Measurements from ENCODE around the gene RFX8.
"Not testable (repeated sequence)": the region's sequence is repeated elsewhere in the genome, so short reads cannot be mapped to it uniquely, and the experiment has no call there.

Gene RFX8

GRCh38 chr2:101439716-101440115 lies 35.2 kb downstream of the RFX8 start:
- Histone ChIP-seq H3K27me3 (replicated peaks) (no peaks in the 10 kb centered on the region), H3K36me3 (replicated peaks) (no peaks in the 10 kb centered on the region), H3K27ac (peak overlapping the region; percentile 81), H3K4me3 (ENCODE audit: low read depth, low read length) (no peak overlapping the region)
- in situ Hi-C loops (cut with HindIII; ENCODE audit: low pct_ligation_motif_present, low sequenced_read_pairs) = loop anchor here (25.0 kb wide), 1 partner anchor 398 kb away; no protein-coding TSS in a partner anchor
- no peak for DNase-seq
- no peak for TF ChIP-seq CTCF (IDR thresholded peaks at IDR 0.05; ENCODE audit: low read depth, low read length, missing control alignments)

GRCh38 chr2:101438555-101438954 lies 36.4 kb downstream of the RFX8 start:
- H3K27me3 ChIP-seq (replicated peaks); H3K27ac ChIP-seq; DNase-seq; H3K36me3 ChIP-seq (replicated peaks); H3K4me3 ChIP-seq (ENCODE audit: low read depth, low read length): not testable (repeated sequence)
- in situ Hi-C loops (cut with HindIII; ENCODE audit: low pct_ligation_motif_present, low sequenced_read_pairs) = loop anchor here (25.0 kb wide), 1 partner anchor 399 kb away; no protein-coding TSS in a partner anchor

- Histone ChIP-seq H3K4me3 (ENCODE audit: low read depth, low read length) (no peak overlapping the region), H3K36me3 (replicated peaks) (no peaks in the 10 kb centered on the region), H3K27me3 (replicated peaks) (no peaks in the 10 kb centered on the region), H3K27ac (no peak overlapping the region)
- in situ Hi-C loops (cut with HindIII; ENCODE audit: low pct_ligation_motif_present, low sequenced_read_pairs) = loop anchor here (25.0 kb wide), 1 partner anchor 402 kb away; no protein-coding TSS in a partner anchor
- no peak for TF ChIP-seq CTCF (IDR thresholded peaks at IDR 0.05; ENCODE audit: low read depth, low read length, missing control alignments)
- DNase-seq = no peak
These were observed 39.7 kb downstream of the RFX8 start for GRCh38 chr2:101435001-101435862.

- no peaks in the 10 kb centered on the region for H3K27me3 ChIP-seq (replicated peaks)
- no peaks in the 10 kb centered on the region for H3K36me3 ChIP-seq (replicated peaks)
- H3K27ac ChIP-seq = no peak overlapping the region
- TF ChIP-seq CTCF (IDR thresholded peaks at IDR 0.05; ENCODE audit: low read depth, low read length, missing control alignments) = no peak
- H3K4me3 ChIP-seq (ENCODE audit: low read depth, low read length) = no peak overlapping the region
- DNase-seq = no peak
- in situ Hi-C loops (cut with HindIII; ENCODE audit: low pct_ligation_motif_present, low sequenced_read_pairs) = loop anchor here (25.0 kb wide), 1 partner anchor 404 kb away; no protein-coding TSS in a partner anchor
These were observed 41.4 kb downstream of the RFX8 start for GRCh38 chr2:101433465-101433864.

- Histone ChIP-seq H3K27ac (no peak overlapping the region), H3K36me3 (replicated peaks) (no peaks in the 10 kb centered on the region), H3K27me3 (replicated peaks) (no peaks in the 10 kb centered on the region), H3K4me3 (ENCODE audit: low read depth, low read length) (no peak overlapping the region)
- in situ Hi-C loops (cut with HindIII; ENCODE audit: low pct_ligation_motif_present, low sequenced_read_pairs) = loop anchor here (25.0 kb wide), 1 partner anchor 405 kb away; no protein-coding TSS in a partner anchor
- DNase-seq = peak; percentile 28
- TF ChIP-seq CTCF (IDR thresholded peaks at IDR 0.05; ENCODE audit: low read depth, low read length, missing control alignments) = no peak
These were observed 42.3 kb downstream of the RFX8 start for GRCh38 chr2:101432411-101433181.

DNA sequence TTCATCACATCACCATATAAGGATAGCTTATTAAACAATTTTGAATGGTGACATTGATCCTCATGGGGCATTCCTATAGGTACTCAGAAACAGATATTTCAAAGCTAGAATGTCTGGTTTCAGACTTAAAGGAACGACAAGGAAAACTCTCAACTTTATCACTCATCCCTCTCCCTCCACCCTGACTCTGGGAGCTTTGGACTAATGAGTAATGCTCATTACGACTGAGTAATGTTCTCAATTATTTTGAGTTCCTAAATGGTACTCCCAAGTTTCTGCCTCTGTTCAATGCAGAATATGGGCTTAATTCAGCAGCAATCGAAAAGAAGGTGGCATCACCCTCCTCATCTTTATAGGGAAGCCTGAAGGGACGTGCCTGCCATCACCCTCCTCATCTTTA lies 43.4 kb downstream of the RFX8 start:
- no peaks in the 10 kb centered on the region for H3K27me3 ChIP-seq (replicated peaks)
- in situ Hi-C loops (cut with HindIII; ENCODE audit: low pct_ligation_motif_present, low sequenced_read_pairs) = loop anchor here (25.0 kb wide), 1 partner anchor 406 kb away; no protein-coding TSS in a partner anchor
- H3K36me3 ChIP-seq (replicated peaks) = no peaks in the 10 kb centered on the region
- H3K4me3 ChIP-seq (ENCODE audit: low read depth, low read length) = no peak overlapping the region
- no peak for TF ChIP-seq CTCF (IDR thresholded peaks at IDR 0.05; ENCODE audit: low read depth, low read length, missing control alignments)
- no peak overlapping the region for H3K27ac ChIP-seq
- no peak for DNase-seq
